Small intestine (tissue), 7 donors: ENCODE measurements around the gene ARHGAP24. TPM values are rescaled to one million over a fixed set of nuclear protein-coding genes. Genes with fewer than 3 reads are reported as not detected.
"Not testable (repeated sequence)": the region's sequence is repeated elsewhere in the genome, so short reads cannot be mapped to it uniquely, and the experiment has no call there.

Experiments used
- DNase-seq, 2 donors: peaks; one replicate each; pipeline versions ENCODE4 v3.0.0 to v3.0.0-alpha.2; 2013
- FAIRE-seq: peaks from 2 replicates; lab custom pipeline; 2012; peaks lifted over from hg19 to GRCh38; lab: Jason Lieb, UNC
- H3K27ac ChIP-seq, 3 donors: one replicate each; pipeline ENCODE4 v1.5.1; 2013; ENCODE audit warnings: low read length in 2 of 3, mild to moderate bottlenecking in 2 of 3, control low read depth in 1 of 3, inconsistent platforms in 1 of 3, low read depth in 1 of 3, moderate library complexity in 1 of 3
- H3K27me3 ChIP-seq, 3 donors: one replicate each; pipeline ENCODE4 v1.6.1; 2013; ENCODE audit warnings: low read length in 3 of 3, inconsistent platforms in 1 of 3; ENCODE audit not compliant: control insufficient read depth in 3 of 3, insufficient read depth in 3 of 3
- H3K36me3 ChIP-seq, 3 donors: one replicate each; pipeline ENCODE4 v1.6.1; 2013; ENCODE audit warnings: low read length in 3 of 3, inconsistent platforms in 1 of 3, low read depth in 1 of 3, mild to moderate bottlenecking in 1 of 3, moderate library complexity in 1 of 3; ENCODE audit not compliant: control insufficient read depth in 3 of 3, insufficient read depth in 2 of 3
- H3K4me1 ChIP-seq, 3 donors: one replicate each; pipeline ENCODE4 v1.6.1; 2013; ENCODE audit warnings: low read length in 2 of 3, inconsistent platforms in 1 of 3, low read depth in 1 of 3, mild to moderate bottlenecking in 1 of 3, moderate library complexity in 1 of 3; ENCODE audit not compliant: control insufficient read depth in 3 of 3, insufficient read depth in 2 of 3
- H3K4me3 ChIP-seq, 3 donors: one replicate each; pipeline ENCODE4 v1.5.1; 2013; ENCODE audit warnings: low read length in 3 of 3, control low read depth in 1 of 3, inconsistent platforms in 1 of 3, low read depth in 1 of 3, mild to moderate bottlenecking in 1 of 3, moderate library complexity in 1 of 3
- H3K9me3 ChIP-seq, 2 donors: one replicate each; pipeline ENCODE4 v1.6.1; 2013; ENCODE audit warnings: low read depth in 1 of 2, low read length in 1 of 2; ENCODE audit not compliant: control insufficient read depth in 2 of 2, insufficient read depth in 1 of 2
- WGBS, 3 donors: extraction: QIAGEN DNeasy Blood & Tissue Kit; methylation state at CpG; one replicate each; pipeline ENCODE4 v1.1.7; 2013; 5-methylcytosine and 5-hydroxymethylcytosine counted together
- polyA plus RNA-seq, 4 donors: library from polyadenylated mRNA; stranded (reverse) in 3 of 4; unstranded in 1 of 4; fragments of 200-250 nt in 3 of 4; fragments of 120-200 nt in 1 of 4; gene quantifications; one replicate each; pipeline versions ENCODE4 v1.2.1 to v1.2.3, GENCODE V29; 2013
- donor health status: healthy with polysubstance abuse.
- donor health status: control.
- donor health status: control.
- donor health status: Bipolar disorder and iron deficiency.
- donor health status: healthy.

The ARHGAP24 gene
- polyA plus RNA-seq, 4 donors = 1.1 to 4.0 (median 3.8) TPM

GRCh38 chr4:85501145-85501544 is 26.2 kb downstream of the ARHGAP24 start:
- H3K27ac ChIP-seq, H3K27me3 ChIP-seq, H3K4me3 ChIP-seq, DNase-seq, FAIRE-seq, H3K4me1 ChIP-seq, H3K36me3 ChIP-seq, H3K9me3 ChIP-seq: not testable (repeated sequence)

GRCh38 chr4:85508654-85509053 is 33.7 kb downstream of the ARHGAP24 start:
- Histone ChIP-seq H3K27ac (no peak overlapping the region), H3K9me3 (no peaks in the 10 kb centered on the region), H3K27me3 (no peaks in the 10 kb centered on the region), H3K4me3 (no peak overlapping the region), H3K4me1 (no peaks in the 10 kb centered on the region), H3K36me3 (no peaks in the 10 kb centered on the region)
- FAIRE-seq (no peak), DNase-seq (peak in 1 of 2 donors; percentile 6)
- WGBS, 3 donors = 45 to 69% (median 58%) methylated on average over 2 of the region's 2 CpGs

- peak; percentile 23 to 83 for DNase-seq
- Histone ChIP-seq H3K27me3 (no peaks in the 10 kb centered on the region), H3K9me3 (no peaks in the 10 kb centered on the region), H3K27ac (peak overlapping the region in 1 of 3 donors; percentile 41), H3K36me3 (no peaks in the 10 kb centered on the region), H3K4me1 (peaks cover 0 to 3% (median 0%) of the 10 kb centered on the region in 3 donors), H3K4me3 (peak overlapping the region in 1 of 3 donors; percentile 11)
- WGBS, 3 donors = 15 to 56% (median 35%) methylated on average over 5 of the region's 5 CpGs
- FAIRE-seq = no peak
Observed at GRCh38 chr4:85509882-85510631, 35.1 kb downstream of the ARHGAP24 start.

- Histone ChIP-seq H3K36me3 (no peaks in the 10 kb centered on the region), H3K27me3 (no peaks in the 10 kb centered on the region), H3K9me3 (no peaks in the 10 kb centered on the region), H3K4me3 (peak overlapping the region in 1 of 3 donors; percentile 11), H3K27ac (peak overlapping the region in 1 of 3 donors; percentile 41), H3K4me1 (peaks cover 0 to 3% (median 0%) of the 10 kb centered on the region in 3 donors)
- FAIRE-seq (no peak), DNase-seq (peak in 1 of 2 donors; percentile 44)
- 15 to 61% (median 38%) methylated on average over 3 of the region's 3 CpGs for WGBS, 3 donors
Observed at GRCh38 chr4:85510632-85510984, 35.7 kb downstream of the ARHGAP24 start.

- WGBS, 3 donors = 37 to 77% (median 52%) methylated on average over 2 of the region's 2 CpGs
- DNase-seq = no peak
- FAIRE-seq = no peak
- Histone ChIP-seq H3K9me3 (no peaks in the 10 kb centered on the region), H3K4me1 (peaks cover 0 to 3% (median 0%) of the 10 kb centered on the region in 3 donors), H3K4me3 (no peak overlapping the region), H3K27ac (no peak overlapping the region), H3K27me3 (no peaks in the 10 kb centered on the region), H3K36me3 (no peaks in the 10 kb centered on the region)
Observed at GRCh38 chr4:85512446-85513205, 37.7 kb downstream of the ARHGAP24 start.

GRCh38 chr4:85514117-85514516 is 39.2 kb downstream of the ARHGAP24 start:
- Histone ChIP-seq H3K4me3 (no peak overlapping the region), H3K4me1 (peaks cover 0 to 3% (median 0%) of the 10 kb centered on the region in 3 donors), H3K36me3 (no peaks in the 10 kb centered on the region), H3K27me3 (no peaks in the 10 kb centered on the region), H3K27ac (no peak overlapping the region), H3K9me3 (no peaks in the 10 kb centered on the region)
- no peak for FAIRE-seq
- DNase-seq = peak in 1 of 2 donors; percentile 47
- WGBS, 3 donors = 14 to 36% (median 15%) methylated on average over 1 of the region's 1 CpG

- FAIRE-seq (no peak), DNase-seq (no peak)
- Histone ChIP-seq H3K27me3 (no peaks in the 10 kb centered on the region), H3K36me3 (no peaks in the 10 kb centered on the region), H3K4me3 (no peak overlapping the region), H3K9me3 (no peaks in the 10 kb centered on the region), H3K27ac (no peak overlapping the region), H3K4me1 (peaks cover 0 to 3% (median 0%) of the 10 kb centered on the region in 3 donors)
- 69 to 81% (median 80%) methylated on average over 5 of the region's 5 CpGs for whole genome bisulfite sequencing, 3 donors
Observed at GRCh38 chr4:85514783-85515182, 39.8 kb downstream of the ARHGAP24 start.

GRCh38 chr4:85515701-85516100 is 40.8 kb downstream of the ARHGAP24 start:
- H3K4me3 ChIP-seq = no peak overlapping the region
- no peaks in the 10 kb centered on the region for H3K9me3 ChIP-seq
- peaks cover 0 to 3% (median 0%) of the 10 kb centered on the region in 3 donors for H3K4me1 ChIP-seq
- no peaks in the 10 kb centered on the region for H3K36me3 ChIP-seq
- no peaks in the 10 kb centered on the region for H3K27me3 ChIP-seq
- 4 to 60% (median 49%) methylated on average over 1 of the region's 1 CpG for WGBS, 3 donors
- no peak for FAIRE-seq
- no peak for DNase-seq
- no peak overlapping the region for H3K27ac ChIP-seq
